Activated naive CD8-positive, alpha-beta T cell (primary cell): ENCODE results near the gene CAV1.

ENCODE experiments used
- H3K27ac Mint-ChIP-seq: one replicate; pipeline ENCODE4 v1.8.0; 2021; ENCODE audit warnings: mixed read lengths
- H3K27me3 Mint-ChIP-seq: one replicate; pipeline ENCODE4 v1.8.0; 2021; ENCODE audit warnings: mixed read lengths
- H3K36me3 Mint-ChIP-seq: one replicate; pipeline ENCODE4 v1.8.0; 2021; ENCODE audit warnings: mixed read lengths
- H3K4me1 Mint-ChIP-seq: one replicate; pipeline ENCODE4 v1.8.0; 2021; ENCODE audit warnings: low read depth, mixed read lengths
- H3K4me3 Mint-ChIP-seq: one replicate; pipeline ENCODE4 v1.8.0; 2021; ENCODE audit warnings: mild to moderate bottlenecking, mixed read lengths
- H3K9me3 Mint-ChIP-seq: one replicate; pipeline ENCODE4 v1.8.0; 2021; ENCODE audit warnings: low read depth, mixed read lengths

Gene CAV1

GRCh38 chr7:116610210-116610609 lies 85.4 kb downstream of the CAV1 start:
- no peak overlapping the region for H3K4me3 Mint-ChIP-seq
- H3K4me1 Mint-ChIP-seq: no peaks in the 10 kb centered on the region
- H3K27ac Mint-ChIP-seq: no peak overlapping the region
- peaks cover 18% of the 10 kb centered on the region for H3K27me3 Mint-ChIP-seq
- H3K9me3 Mint-ChIP-seq: no peaks in the 10 kb centered on the region
- no peaks in the 10 kb centered on the region for H3K36me3 Mint-ChIP-seq

- no peaks in the 10 kb centered on the region for H3K9me3 Mint-ChIP-seq
- H3K4me3 Mint-ChIP-seq: no peak overlapping the region
- H3K36me3 Mint-ChIP-seq: no peaks in the 10 kb centered on the region
- H3K27ac Mint-ChIP-seq: no peak overlapping the region
- peaks cover 18% of the 10 kb centered on the region for H3K27me3 Mint-ChIP-seq
- no peaks in the 10 kb centered on the region for H3K4me1 Mint-ChIP-seq
Measured at GRCh38 chr7:116610721-116611120, 85.9 kb downstream of the CAV1 start.
